Neuronal stem cell (in vitro differentiated cells): ENCODE results near the gene SORCS1.
A peak's percentile ranks its signal among the peaks of the same experiment; 100 is the strongest.

ENCODE experiments used
- DNase-seq: peaks from one replicate; pipeline ENCODE4 v3.0.0-alpha.2; 2013; ENCODE audit warnings: low spot score
- H2AFZ ChIP-seq: one replicate; pipeline ENCODE4 v1.6.1; 2013; ENCODE audit warnings: mild to moderate bottlenecking, low read length, inconsistent platforms
- H2AK5ac ChIP-seq: 2 replicates; pipeline ENCODE4 v1.6.1; 2013; ENCODE audit warnings: low read depth, mild to moderate bottlenecking, inconsistent platforms, low read length, moderate library complexity, mixed read lengths
- H2BK120ac ChIP-seq: 2 replicates; pipeline ENCODE4 v1.6.1; 2013; ENCODE audit warnings: low read depth, mild to moderate bottlenecking, inconsistent platforms, low read length, moderate library complexity, mixed read lengths
- H2BK12ac ChIP-seq: one replicate; pipeline ENCODE4 v1.6.1; 2013; ENCODE audit warnings: low read length, inconsistent platforms
- H2BK15ac ChIP-seq: 2 replicates; pipeline ENCODE4 v1.6.1; 2013; ENCODE audit warnings: mild to moderate bottlenecking, low read length, inconsistent platforms, mixed read lengths
- H2BK5ac ChIP-seq: one replicate; pipeline ENCODE4 v1.6.1; 2013; ENCODE audit warnings: inconsistent platforms, mild to moderate bottlenecking, low read length, moderate library complexity
- H3K14ac ChIP-seq: one replicate; pipeline ENCODE4 v1.6.1; 2013; ENCODE audit warnings: low read length, inconsistent platforms
- H3K18ac ChIP-seq: 2 replicates; pipeline ENCODE4 v1.6.1; 2013; ENCODE audit warnings: low read length, inconsistent platforms
- H3K23ac ChIP-seq: 2 replicates; pipeline ENCODE4 v1.6.1; 2013; ENCODE audit warnings: low read depth, mild to moderate bottlenecking, mixed read lengths, low read length, inconsistent platforms; ENCODE audit not compliant: poor library complexity
- H3K27ac ChIP-seq: replicated peaks from 3 replicates; pipeline ENCODE4 v1.5.1; 2013; ENCODE audit warnings: low read length, inconsistent platforms
- H3K27me3 ChIP-seq, 3 experiments: 2 replicates each; pipeline ENCODE4 v1.6.1; 2013; ENCODE audit warnings: low read length in 3 of 3, mild to moderate bottlenecking in 2 of 3, inconsistent platforms in 1 of 3, low read depth in 1 of 3, mixed read lengths in 1 of 3, moderate library complexity in 1 of 3; ENCODE audit not compliant: control insufficient read depth in 3 of 3, insufficient read depth in 3 of 3
- H3K36me3 ChIP-seq, 2 donors: replicated peaks in 1 of 2; 2 replicates each; pipeline ENCODE4 v1.6.1; 2013; ENCODE audit warnings: low read length in 2 of 2; ENCODE audit not compliant: control insufficient read depth in 2 of 2, insufficient read depth in 2 of 2
- H3K4ac ChIP-seq: 2 replicates; pipeline ENCODE4 v1.6.1; 2013; ENCODE audit warnings: inconsistent platforms, mild to moderate bottlenecking, low read length, moderate library complexity
- H3K4me1 ChIP-seq, 2 donors: 1 replicate in 1 of 2; 2 replicates in 1 of 2; pipeline ENCODE4 v1.6.1; 2013; ENCODE audit warnings: low read length in 2 of 2, low read depth in 1 of 2; ENCODE audit not compliant: control insufficient read depth in 2 of 2, insufficient read depth in 1 of 2
- H3K4me2 ChIP-seq: one replicate; pipeline ENCODE4 v1.6.1; 2013; ENCODE audit warnings: mild to moderate bottlenecking, low read length, inconsistent platforms; ENCODE audit not compliant: insufficient read depth, poor library complexity, severe bottlenecking
- H3K4me3 ChIP-seq, 2 donors: 2 replicates each; pipeline ENCODE4 v1.5.1; 2013; ENCODE audit warnings: low read length in 2 of 2, mild to moderate bottlenecking in 2 of 2, inconsistent platforms in 1 of 2, moderate library complexity in 1 of 2
- H3K79me1 ChIP-seq: one replicate; pipeline ENCODE4 v1.6.1; 2013; ENCODE audit warnings: low read depth, mild to moderate bottlenecking, inconsistent platforms, low read length, moderate library complexity
- H3K9ac ChIP-seq: one replicate; pipeline ENCODE4 v1.6.1; 2013; ENCODE audit warnings: mild to moderate bottlenecking, low read depth, low read length, inconsistent platforms; ENCODE audit not compliant: poor library complexity
- H3K9me3 ChIP-seq, 2 donors: replicated peaks in 1 of 2; 2 replicates each; pipeline versions ENCODE3 to v1.6.1; 2013; ENCODE audit warnings: low read length in 2 of 2, mild to moderate bottlenecking in 2 of 2, inconsistent platforms in 1 of 2, low read depth in 1 of 2, mixed read lengths in 1 of 2, moderate library complexity in 1 of 2; ENCODE audit not compliant: control insufficient read depth in 2 of 2, insufficient read depth in 1 of 2
- H4K8ac ChIP-seq: one replicate; pipeline ENCODE4 v1.6.1; 2013; ENCODE audit warnings: low read depth, mild to moderate bottlenecking, inconsistent platforms, low read length, moderate library complexity
- H4K91ac ChIP-seq: one replicate; pipeline ENCODE4 v1.6.1; 2013; ENCODE audit warnings: low read length, low read depth, mild to moderate bottlenecking, inconsistent platforms; ENCODE audit not compliant: poor library complexity
- WGBS, 2 donors: extraction: QIAGEN DNeasy Blood & Tissue Kit; methylation state at CpG; one replicate each; pipeline ENCODE4 v1.1.7; 2013; ENCODE audit warnings: missing lambda C conversion rate in 2 of 2, mixed read lengths in 1 of 2; ENCODE audit not compliant: insufficient read length in 2 of 2, insufficient replicate concordance in 1 of 2; ENCODE audit errors: extremely low coverage in 2 of 2; 5-methylcytosine and 5-hydroxymethylcytosine counted together

The SORCS1 gene

GRCh38 chr10:106931853-106932249, 232.7 kb downstream of the SORCS1 start:
- H3K79me1 ChIP-seq = no peaks in the 10 kb centered on the region
- no peak overlapping the region for H3K4ac ChIP-seq
- H3K23ac ChIP-seq = no peak overlapping the region
- H2BK5ac ChIP-seq = no peak overlapping the region
- H3K9me3 ChIP-seq = no peaks in the 10 kb centered on the region
- H4K8ac ChIP-seq = no peak overlapping the region
- no peak overlapping the region for H3K4me3 ChIP-seq
- no peak overlapping the region for H3K14ac ChIP-seq
- H2AFZ ChIP-seq = no peak overlapping the region
- H2BK12ac ChIP-seq = no peak overlapping the region
- no peak overlapping the region for H3K4me2 ChIP-seq
- H3K27ac ChIP-seq = no peak overlapping the region
- H3K9ac ChIP-seq = no peak overlapping the region
- DNase-seq = no peak
- H3K36me3 ChIP-seq = no peaks in the 10 kb centered on the region
- H4K91ac ChIP-seq = no peak overlapping the region
- no CpG with 5 or more reads among the region's 1 CpG for WGBS, 2 donors
- no peak overlapping the region for H2BK15ac ChIP-seq
- H3K4me1 ChIP-seq = peaks cover 0 to 4% of the 10 kb centered on the region in 2 donors
- H2BK120ac ChIP-seq = no peak overlapping the region
- H3K27me3 ChIP-seq = no peaks in the 10 kb centered on the region
- no peak overlapping the region for H3K18ac ChIP-seq
- H2AK5ac ChIP-seq = no peak overlapping the region

- no peak overlapping the region for H3K4me2 ChIP-seq
- no CpG with 5 or more reads among the region's 5 CpGs for WGBS, 2 donors
- no peak overlapping the region for H4K91ac ChIP-seq
- no peak overlapping the region for H2AFZ ChIP-seq
- H3K36me3 ChIP-seq = no peaks in the 10 kb centered on the region
- no peak overlapping the region for H2BK12ac ChIP-seq
- H3K4ac ChIP-seq = no peak overlapping the region
- H2BK120ac ChIP-seq = no peak overlapping the region
- H3K27me3 ChIP-seq = no peaks in the 10 kb centered on the region
- H2BK15ac ChIP-seq = no peak overlapping the region
- no peak overlapping the region for H2AK5ac ChIP-seq
- no peak overlapping the region for H3K27ac ChIP-seq
- no peaks in the 10 kb centered on the region for H3K79me1 ChIP-seq
- no peaks in the 10 kb centered on the region for H3K9me3 ChIP-seq
- no peak overlapping the region for H3K9ac ChIP-seq
- no peak overlapping the region for H2BK5ac ChIP-seq
- H3K4me3 ChIP-seq = no peak overlapping the region
- H3K4me1 ChIP-seq = peaks cover 0 to 4% of the 10 kb centered on the region in 2 donors
- H4K8ac ChIP-seq = no peak overlapping the region
- no peak for DNase-seq
- no peak overlapping the region for H3K18ac ChIP-seq
- no peak overlapping the region for H3K23ac ChIP-seq
- H3K14ac ChIP-seq = no peak overlapping the region
Measured at GRCh38 chr10:106931159-106931852, 233.2 kb downstream of the SORCS1 start.

GRCh38 chr10:106930751-106931150, 233.8 kb downstream of the SORCS1 start:
- peaks cover 0 to 4% of the 10 kb centered on the region in 2 donors for H3K4me1 ChIP-seq
- no peak overlapping the region for H2BK12ac ChIP-seq
- DNase-seq = no peak
- no peaks in the 10 kb centered on the region for H3K9me3 ChIP-seq
- H2BK15ac ChIP-seq = no peak overlapping the region
- no peaks in the 10 kb centered on the region for H3K27me3 ChIP-seq
- H3K18ac ChIP-seq = no peak overlapping the region
- no peak overlapping the region for H2BK120ac ChIP-seq
- H4K8ac ChIP-seq = no peak overlapping the region
- H4K91ac ChIP-seq = no peak overlapping the region
- WGBS, 2 donors = no CpG with 5 or more reads among the region's 1 CpG
- no peaks in the 10 kb centered on the region for H3K79me1 ChIP-seq
- no peak overlapping the region for H2AFZ ChIP-seq
- no peak overlapping the region for H3K9ac ChIP-seq
- H3K23ac ChIP-seq = no peak overlapping the region
- H2BK5ac ChIP-seq = no peak overlapping the region
- no peaks in the 10 kb centered on the region for H3K36me3 ChIP-seq
- H2AK5ac ChIP-seq = no peak overlapping the region
- no peak overlapping the region for H3K4me3 ChIP-seq
- no peak overlapping the region for H3K14ac ChIP-seq
- no peak overlapping the region for H3K4me2 ChIP-seq
- no peak overlapping the region for H3K27ac ChIP-seq
- H3K4ac ChIP-seq = no peak overlapping the region

- no peak overlapping the region for H2AFZ ChIP-seq
- no peak overlapping the region for H2BK5ac ChIP-seq
- no CpG with 5 or more reads among the region's 6 CpGs for WGBS, 2 donors
- no peak overlapping the region for H3K4ac ChIP-seq
- H2AK5ac ChIP-seq = no peak overlapping the region
- H3K4me1 ChIP-seq = peaks cover 0 to 8% of the 10 kb centered on the region in 2 donors
- no peak overlapping the region for H3K23ac ChIP-seq
- no peak overlapping the region for H2BK12ac ChIP-seq
- no peaks in the 10 kb centered on the region for H3K79me1 ChIP-seq
- H3K9ac ChIP-seq = no peak overlapping the region
- no peak overlapping the region for H3K4me3 ChIP-seq
- no peak overlapping the region for H3K18ac ChIP-seq
- H2BK120ac ChIP-seq = no peak overlapping the region
- H3K27me3 ChIP-seq = no peaks in the 10 kb centered on the region
- no peak overlapping the region for H2BK15ac ChIP-seq
- H4K91ac ChIP-seq = no peak overlapping the region
- DNase-seq = no peak
- H3K9me3 ChIP-seq = no peaks in the 10 kb centered on the region
- H3K36me3 ChIP-seq = no peaks in the 10 kb centered on the region
- H3K14ac ChIP-seq = no peak overlapping the region
- peak overlapping the region; percentile 23 for H3K27ac ChIP-seq
- no peak overlapping the region for H4K8ac ChIP-seq
- H3K4me2 ChIP-seq = no peak overlapping the region
Measured at GRCh38 chr10:106929291-106929895, 235.1 kb downstream of the SORCS1 start.
